NCI-H2227 (cell line): ENCODE results near the gene RABL3.
A peak's percentile ranks its signal among the peaks of the same experiment; 100 is the strongest.
"Not testable (repeated sequence)": the region's sequence is repeated elsewhere in the genome, so short reads cannot be mapped to it uniquely, and the experiment has no call there.

Experiments used
- DNase-seq: peaks from one replicate; lab custom pipeline; 2025; ENCODE audit not compliant: unreplicated experiment; lab: John Stamatoyannopoulos, UW

The RABL3 gene, protein sequence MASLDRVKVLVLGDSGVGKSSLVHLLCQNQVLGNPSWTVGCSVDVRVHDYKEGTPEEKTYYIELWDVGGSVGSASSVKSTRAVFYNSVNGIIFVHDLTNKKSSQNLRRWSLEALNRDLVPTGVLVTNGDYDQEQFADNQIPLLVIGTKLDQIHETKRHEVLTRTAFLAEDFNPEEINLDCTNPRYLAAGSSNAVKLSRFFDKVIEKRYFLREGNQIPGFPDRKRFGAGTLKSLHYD

DNA sequence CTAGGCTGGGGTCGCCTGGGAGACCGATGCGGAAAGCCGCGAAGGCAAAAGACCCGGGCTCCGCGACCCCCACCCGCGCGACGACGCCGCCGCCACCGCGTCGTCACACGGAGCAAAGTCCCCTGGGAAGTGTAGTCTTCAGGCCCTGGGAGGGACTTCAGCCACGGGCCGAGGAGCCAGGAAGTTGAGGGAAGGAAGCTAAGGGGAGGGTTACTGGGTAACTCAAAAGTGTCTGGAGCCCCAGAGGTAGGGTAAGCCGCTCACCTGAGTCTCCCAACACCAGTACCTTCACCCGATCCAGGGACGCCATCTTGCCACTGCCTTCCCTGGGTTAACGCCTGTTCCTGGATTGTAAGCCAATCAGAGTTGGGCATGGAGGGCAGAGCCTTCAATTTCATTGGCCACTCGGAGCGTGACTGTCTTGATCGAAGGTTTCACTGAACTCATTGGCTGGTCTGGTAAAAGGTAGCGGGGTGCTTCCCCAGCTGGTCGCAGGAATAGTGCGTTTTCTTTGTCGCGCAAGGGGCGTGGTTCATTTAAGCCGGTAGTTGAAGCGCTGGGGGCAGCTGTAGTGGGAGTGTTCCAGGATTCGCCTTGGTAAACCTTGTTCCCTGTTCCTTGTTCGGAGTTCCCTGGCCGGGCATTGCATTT is at the start of gene RABL3, which contains the start of gene GTF2E1:
TSS of gene RABL3 (minus strand) at position 319 of the 651 bp plus-strand sequence. CDS start at position 310, 9 bp downstream.
TSS of gene GTF2E1 (plus strand) at position 547 of the 651 bp plus-strand sequence. CDS start 7,809 bp downstream, outside the sequence.
- peak; percentile 97 for DNase-seq

DNA sequence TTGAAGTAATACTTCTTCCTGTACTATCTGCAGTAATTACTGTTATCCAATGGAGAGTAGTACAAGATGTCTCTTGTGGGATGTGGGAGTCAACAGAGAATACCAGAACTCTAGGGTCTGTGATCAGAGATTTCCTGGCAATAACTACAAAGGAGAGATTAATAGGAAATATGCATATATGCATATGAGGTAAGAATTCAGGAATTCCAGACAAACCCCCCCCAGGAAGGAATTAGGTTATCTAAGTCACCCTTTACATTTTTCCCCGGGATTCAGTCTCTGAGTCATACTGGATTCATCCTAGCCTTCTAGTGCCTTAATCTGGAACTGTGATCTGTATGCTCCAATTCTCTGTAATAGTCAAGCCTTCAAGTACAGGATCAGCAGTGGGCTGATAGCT is 49.6 kb upstream of the RABL3 start:
- no peak for DNase-seq

DNA sequence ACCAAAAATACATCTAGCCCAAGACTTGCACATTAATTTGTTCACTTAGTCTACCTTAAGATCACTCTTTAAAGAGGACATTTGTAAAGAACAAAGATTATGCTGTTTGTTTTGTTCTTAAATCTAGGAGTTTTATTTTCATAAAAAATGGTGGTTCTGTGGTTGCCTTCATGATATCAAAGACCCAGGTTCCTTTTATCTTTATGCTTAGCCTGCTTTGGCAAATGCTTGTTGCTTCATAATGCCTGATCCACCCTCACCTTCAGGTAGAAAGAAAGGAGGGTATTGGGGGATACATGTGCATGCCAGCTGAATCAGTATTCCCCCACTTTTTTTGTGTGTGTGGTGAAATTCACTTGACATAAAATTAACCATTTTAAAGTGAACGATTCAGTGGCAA is 48.7 kb upstream of the RABL3 start:
- no peak for DNase-seq

DNA sequence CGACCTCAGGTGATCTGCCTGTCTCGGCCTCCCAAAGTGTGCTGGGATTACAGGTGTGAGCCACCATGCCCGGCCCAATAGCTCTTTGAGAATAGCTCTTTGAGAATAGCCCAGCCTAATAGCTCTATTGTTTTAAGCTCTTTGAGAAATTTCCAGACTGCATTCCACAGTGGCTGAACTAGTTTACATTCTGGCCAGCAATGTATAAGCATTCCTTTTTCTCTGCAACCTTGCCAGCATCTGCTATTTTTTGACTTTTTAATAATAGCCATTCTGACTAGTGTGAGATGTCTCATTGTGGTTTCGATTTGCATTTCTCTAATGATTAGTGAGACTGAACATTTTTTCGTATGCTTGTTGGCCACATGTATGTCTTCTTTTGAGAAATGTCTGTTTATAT is 43.5 kb upstream of the RABL3 start:
- DNase-seq, result not testable (repeated sequence)

DNA sequence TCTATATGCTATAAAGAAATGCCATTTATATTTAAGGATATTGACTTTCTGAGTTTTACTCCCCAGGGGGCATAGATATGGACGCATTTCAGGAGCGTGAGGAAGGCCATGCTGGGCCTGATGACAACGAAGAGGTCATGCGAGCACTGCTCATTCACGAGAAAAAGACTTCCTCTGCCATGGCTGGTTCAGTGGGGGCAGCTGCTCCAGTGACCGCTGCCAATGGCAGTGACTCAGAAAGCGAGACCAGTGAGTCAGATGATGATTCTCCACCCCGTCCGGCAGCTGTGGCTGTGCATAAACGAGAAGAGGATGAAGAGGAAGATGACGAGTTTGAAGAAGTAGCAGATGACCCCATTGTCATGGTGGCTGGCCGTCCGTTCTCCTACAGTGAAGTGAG is 38.7 kb upstream of the RABL3 start:
- DNase-seq, result no peak

DNA sequence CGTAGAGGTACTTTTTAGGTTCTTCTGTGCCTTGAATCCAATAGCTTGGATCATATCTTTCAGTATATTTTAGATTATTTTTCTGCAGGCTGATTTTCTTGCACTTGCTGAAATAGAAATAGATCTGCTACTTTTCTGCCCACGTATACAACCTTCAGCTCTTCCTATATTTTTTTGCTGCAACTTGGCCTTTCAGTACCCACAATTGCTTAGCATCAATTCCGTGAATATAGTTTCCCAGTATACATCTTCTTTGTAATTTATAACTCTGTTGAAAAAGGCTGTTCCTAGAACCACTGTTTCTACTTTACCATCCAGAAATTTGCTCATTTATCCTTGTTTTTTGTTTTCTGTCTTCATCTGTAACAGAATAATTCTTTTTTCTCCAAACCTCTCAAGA is 36.5 kb upstream of the RABL3 start:
- no peak for DNase-seq

DNA sequence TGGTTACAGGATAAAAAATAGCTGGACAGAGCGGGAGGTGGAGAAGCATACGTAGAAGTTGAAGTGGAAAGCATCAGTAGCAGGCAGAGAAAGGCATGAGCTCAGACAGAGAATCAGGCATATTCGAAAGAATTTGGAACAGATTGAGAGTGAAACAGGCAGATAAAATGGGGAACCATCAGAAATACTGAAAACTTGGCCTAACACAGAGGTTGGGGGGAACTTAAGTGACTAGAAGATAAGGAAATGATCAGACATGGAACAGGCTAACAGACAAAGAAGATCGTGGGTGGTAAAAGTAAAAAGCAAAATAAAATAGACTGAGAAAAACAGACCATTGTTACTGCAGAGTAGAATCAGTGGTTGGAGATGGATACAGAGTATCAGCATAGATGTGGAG is 33.1 kb upstream of the RABL3 start:
- DNase-seq, result no peak

DNA sequence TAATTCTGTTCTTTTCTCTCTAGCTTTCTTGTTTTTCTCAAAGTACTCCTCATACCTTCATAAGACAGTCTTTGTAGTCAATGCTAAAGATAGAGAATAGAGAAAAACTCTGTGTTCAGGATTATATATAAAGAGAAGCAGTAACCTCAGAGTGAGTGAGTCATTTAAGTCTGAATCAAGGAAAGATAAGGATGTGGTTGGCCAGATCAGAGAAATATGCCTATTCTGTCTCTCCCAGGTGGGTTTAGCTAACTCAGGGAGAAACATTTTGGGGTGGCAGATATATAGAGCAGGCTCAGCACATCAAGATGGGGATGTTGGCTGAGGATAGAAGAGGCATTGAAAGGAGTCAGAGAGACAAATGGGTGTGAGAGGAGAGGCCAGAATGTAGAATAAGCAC is 31.6 kb upstream of the RABL3 start:
- no peak for DNase-seq

DNA sequence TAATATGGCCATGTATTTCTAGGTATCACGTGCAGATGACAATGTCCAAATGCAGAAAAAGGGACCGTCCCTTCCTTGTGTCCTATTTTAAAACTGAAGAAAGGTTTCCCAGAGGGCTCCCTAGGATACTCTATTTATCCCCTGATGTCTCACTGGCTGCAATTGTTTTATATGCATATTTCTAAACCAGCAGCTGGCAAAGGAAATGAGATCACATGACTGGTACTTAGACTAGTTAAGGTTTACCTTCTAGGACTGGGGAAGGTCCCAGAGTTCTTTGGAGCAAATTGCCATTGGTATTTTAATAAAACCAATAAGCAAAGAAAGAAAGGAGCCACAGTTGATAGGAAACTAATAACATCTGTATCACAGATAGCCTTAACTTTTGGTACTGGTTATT is 29.8 kb upstream of the RABL3 start:
- no peak for DNase-seq

DNA sequence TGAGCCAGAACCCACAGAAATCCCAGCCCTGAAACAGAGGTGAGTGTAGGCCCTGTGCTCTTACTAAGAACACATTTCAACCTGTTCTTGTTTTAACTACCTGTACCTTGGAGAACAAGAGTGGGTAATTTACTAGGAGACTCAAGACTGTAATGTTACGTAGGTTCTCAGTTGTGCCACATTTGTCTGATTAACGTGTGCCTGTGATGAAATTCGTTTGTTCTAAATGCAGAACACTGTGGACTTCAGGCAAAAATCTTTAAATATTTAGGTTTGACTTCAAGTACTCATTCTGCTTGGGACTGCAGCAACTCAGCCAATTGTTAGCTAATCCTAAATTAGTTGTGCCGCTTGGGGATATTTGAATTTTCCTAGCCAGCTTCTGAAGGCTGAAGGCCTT is 28.6 kb upstream of the RABL3 start:
- no peak for DNase-seq

DNA sequence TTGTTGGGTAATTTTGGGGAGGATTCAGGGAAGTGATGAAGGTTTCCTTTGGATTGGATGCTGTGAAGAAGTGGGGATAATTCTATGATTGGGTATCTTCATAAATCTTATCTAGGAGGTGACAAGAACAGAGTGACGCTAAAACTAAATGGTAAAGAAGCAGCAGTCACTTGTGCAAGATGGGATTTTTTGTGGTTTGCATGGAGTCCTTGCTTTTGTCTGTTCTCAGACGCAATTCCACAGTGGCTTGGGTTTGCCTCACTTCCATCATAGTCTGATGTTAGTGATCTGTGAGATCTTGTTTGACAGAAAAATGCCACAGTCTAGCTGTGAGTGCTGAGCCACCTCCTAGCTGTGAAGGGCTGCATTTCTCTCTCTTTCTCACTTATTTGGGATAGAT is 27.1 kb upstream of the RABL3 start:
- no peak for DNase-seq

DNA sequence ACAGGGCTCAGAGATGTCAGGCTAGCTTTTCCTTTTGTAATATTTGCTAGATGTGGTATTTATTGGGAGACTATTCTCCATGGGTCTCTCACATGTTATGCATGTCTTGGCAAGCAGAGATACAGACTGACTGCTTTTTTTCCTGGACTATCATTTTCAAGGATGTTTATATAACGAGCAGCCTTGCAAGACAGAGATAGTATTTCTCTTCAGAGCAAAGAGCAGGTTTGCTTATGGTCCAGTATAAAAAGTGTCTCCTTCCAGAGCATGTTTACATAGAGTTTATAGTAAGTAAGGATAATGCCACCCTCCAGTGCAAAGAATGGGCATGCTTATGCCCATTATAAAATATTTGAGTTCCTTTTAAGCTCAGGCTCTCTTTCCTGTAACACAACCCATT is 24.8 kb upstream of the RABL3 start:
- DNase-seq, result no peak

DNA sequence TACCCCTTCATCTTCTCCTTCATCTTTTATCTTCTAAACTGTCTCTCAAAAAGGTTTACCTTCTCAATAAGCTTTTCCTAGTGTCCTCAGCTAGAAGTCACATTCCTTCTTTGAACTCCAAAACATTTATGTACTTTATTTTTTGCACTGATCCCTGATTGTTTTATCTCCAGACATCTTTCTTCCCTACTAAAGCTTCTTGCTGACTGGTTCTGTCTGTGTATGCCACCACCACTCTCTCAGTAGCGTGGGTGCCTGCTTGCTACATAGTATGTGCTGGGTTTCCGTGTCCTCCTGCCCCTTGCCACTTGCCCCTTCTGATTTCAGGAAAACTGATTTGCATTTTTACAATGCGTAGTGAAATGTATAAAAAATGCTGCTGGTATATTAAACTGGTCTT is 24.3 kb upstream of the RABL3 start:
- no peak for DNase-seq

DNA sequence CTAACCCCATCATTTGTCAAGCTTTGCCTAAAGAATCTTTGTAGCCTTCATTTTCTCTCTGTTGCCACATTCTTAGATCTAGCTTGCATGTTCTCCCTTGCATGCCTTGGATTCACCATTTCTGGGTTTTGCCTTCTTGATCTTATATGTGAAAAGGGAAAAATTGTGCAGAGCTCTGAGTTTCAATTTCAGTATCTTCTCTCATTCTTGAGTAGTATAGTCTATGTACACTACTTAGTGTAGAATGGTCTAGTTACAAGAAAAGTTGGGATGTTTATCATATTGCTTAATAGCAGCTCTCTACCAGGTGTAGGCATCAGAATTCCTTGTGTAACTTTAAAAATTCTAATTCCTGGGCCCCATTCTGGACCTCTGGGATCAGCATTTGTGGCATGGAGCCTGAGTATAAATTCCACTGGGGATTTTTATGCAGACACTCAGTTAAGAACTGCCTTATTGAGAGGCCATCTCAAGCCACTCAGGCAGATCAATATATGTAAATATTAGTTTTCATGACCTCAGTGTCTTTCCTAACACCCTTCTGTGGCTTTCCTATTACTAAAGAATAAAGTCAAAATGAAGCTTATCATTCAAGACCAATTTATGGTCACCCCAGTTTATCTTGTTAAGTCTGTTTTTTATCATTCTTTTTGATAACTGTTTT is 23.6 kb upstream of the RABL3 start:
- DNase-seq, result no peak

DNA sequence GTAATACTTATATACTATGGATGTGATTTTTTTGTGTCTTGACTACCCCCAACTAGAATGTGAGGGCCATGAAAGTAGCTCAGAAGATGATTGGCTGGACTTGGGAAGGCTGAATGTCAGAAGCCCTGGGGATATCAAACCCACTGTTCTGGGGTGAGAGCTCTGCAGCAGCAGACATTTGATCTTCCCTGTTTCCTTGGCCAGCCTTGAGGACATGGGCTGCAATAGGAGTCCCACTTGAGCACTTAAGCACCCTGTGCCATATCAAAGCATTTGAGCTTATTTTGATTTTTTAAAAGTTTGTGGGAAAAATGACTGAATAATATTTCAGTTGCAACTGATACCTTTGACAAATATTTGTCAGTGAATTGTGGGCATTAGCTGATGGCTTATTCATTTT is 21.9 kb upstream of the RABL3 start:
- DNase-seq, result no peak

DNA sequence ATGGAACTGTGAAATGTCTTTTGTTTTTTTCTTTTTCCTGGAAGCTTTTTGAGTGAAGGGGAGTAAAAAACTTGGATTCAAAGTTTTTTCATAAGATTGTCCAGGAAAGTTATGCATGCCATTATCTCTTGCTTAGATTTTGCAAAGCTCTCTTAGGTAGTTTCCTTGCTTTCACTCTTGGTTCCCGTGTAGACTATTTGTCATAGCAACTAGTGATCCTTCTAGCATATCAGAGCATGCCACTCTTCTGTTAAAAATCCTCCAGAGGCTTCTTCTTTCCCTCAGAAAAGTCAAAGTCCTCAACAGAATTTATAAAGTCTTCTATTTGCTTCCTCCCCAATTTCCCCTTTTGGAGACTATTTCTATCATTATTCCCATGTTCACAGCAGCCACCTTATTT is 21.3 kb upstream of the RABL3 start:
- no peak for DNase-seq

DNA sequence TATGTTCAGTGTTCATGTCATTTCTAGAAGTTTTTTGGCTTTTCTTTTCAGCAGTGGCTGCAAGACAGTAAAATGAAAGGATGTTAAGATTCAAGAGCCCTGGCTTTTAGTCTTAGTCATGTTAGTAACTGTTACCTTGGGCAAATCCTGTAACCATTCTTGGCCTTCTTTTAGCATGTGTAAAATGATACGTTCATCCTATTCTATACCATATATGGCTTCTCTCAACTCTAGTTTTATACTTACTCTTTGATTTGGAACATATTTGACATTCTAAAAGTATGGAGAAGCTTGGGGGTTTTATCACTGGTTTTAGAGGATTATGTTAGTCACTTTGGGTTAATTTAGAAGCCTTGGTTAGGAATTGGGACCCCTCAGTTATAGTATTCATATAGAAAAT is 20.3 kb upstream of the RABL3 start:
- DNase-seq, result no peak

DNA sequence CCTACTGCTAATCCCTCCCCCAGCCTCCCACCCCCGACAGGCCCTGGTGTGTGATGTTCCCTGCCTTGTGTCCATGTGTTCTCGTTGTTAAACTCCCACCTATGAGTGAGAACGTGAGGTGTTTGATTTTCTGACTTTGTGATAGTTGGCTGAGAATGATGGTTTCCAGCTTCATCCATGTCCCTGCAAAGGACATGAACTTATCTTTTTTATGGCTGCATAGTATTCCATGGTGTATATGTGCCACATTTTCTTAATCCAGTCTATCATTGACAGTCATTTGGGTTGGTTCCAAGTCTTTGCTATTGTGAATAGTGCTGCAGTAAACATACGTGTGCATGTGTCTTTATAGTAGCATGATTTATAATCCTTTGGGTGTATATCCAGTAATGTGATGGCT is 16.2 kb upstream of the RABL3 start:
- DNase-seq, result not testable (repeated sequence)

DNA sequence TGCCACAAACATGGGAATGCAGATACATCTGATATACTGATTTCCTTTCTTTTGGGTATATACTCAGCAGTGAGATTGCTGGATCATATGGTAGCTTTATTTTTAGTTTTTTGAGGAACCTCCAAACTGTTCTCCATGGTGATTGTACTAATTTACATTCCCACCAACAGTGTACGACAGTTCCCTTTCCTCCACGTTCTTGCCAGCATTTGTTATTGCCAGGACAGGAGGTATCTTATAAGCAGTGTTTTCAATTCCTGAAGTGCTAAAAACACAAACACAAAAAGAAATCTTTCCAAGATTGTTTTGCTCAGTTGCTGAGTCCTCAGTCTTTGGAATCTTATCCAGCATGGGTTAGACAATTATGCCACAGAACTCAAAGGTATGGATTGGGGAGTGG is 13.7 kb upstream of the RABL3 start:
- DNase-seq, result no peak

DNA sequence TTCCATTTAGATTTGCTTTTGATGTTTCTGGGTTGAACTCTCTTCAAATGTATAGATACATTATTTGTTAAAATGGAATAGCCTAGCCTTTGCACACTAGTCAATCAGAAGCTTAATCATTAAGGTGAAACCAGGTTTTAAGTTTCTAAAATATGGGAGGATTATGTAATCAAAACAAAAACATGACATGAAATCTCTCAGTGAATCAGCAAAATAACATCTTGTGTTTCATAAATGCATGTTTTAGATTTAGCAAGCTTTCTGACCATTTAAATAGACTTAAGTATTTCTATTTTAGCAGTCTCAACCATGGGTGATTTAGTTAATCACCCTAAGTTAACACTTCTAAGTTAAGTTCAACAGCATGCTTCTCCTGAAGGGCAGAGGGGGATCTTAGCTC is 11.5 kb upstream of the RABL3 start:
- no peak for DNase-seq

DNA sequence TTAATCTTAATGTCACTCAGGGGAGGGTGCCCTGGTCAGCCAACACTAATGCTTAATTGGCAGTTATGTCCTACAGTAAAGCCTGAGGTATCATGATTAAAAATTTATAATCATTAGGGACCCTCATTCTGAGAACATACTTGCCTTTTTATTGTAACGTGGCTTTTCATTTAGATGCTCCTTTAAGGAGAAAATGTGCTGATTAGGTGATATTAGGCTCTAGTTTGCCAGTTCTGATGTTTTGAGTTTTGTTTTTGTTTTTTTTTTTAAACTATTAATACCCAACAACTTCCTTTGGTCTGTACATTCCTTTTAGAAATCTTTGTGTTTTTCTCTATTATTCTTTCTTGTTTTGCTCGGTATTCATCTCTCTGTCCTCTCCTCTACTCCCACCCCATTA is 10.5 kb upstream of the RABL3 start:
- no peak for DNase-seq

DNA sequence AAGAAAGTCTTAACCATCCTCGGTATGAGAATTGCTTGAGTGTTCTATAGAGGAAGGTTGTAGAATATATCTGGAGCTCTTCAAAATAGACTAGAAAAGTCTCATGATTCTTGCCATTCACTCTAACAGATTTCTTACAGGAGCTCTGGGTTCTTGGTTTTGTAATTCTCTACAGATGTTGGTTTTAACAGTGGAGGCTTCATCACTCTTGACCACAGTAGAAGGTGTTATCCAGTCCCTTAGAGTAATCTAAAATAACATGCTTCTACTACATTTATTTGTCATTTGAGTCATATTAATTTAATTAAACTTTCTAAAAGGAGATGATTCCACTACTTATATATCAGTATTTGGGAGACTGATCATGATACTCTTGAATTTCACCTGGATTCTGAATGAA is 9.9 kb upstream of the RABL3 start:
- DNase-seq, result no peak
